GM04503 (cell line): ENCODE data around the gene TNKS2.

Source experiments
- DNase-seq: peaks from one replicate; pipeline ENCODE4 v3.0.0-alpha.2; 2012; ENCODE audit warnings: low read depth

Gene TNKS2

DNA sequence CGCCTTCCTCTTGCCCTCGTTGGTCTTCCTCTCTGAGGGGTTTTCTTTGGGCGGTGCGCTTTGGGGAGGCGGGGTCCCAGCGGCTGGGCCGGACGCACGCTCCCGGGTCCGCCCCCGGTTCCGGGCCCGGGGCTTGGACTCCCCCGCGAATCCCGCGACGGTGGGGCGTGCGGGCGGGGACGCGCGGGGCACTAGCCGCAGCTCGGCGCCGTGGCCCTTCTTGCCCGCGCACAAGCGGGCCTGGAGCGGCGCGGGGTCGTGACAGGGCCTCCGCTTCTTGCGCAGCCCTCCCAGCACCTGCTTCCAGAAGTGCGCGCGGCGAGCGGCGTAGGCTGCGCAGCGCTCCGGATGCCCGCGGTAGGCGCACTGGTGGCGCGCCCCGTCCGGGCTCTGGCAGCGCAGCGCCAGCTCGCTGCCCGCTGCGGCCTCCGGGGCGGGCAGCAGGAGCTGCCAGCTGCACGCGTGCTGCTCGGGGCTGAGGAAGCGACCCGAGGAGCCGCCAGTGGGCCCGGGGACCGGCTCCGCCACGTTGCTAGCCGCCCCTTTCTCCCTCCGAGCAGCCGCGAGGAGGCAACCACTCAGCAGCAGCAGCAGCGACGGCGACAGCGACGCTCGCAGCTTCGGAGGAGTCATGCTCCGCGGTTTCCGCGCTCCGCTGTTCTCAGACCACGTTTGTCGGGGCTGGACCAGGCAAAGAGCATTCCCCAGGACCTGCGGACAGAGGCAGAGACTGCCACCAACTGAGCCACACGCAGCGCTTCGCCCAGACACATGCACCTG is 110.3 kb downstream of the TNKS2 start:
- peak; percentile 21 for DNase-seq

DNA sequence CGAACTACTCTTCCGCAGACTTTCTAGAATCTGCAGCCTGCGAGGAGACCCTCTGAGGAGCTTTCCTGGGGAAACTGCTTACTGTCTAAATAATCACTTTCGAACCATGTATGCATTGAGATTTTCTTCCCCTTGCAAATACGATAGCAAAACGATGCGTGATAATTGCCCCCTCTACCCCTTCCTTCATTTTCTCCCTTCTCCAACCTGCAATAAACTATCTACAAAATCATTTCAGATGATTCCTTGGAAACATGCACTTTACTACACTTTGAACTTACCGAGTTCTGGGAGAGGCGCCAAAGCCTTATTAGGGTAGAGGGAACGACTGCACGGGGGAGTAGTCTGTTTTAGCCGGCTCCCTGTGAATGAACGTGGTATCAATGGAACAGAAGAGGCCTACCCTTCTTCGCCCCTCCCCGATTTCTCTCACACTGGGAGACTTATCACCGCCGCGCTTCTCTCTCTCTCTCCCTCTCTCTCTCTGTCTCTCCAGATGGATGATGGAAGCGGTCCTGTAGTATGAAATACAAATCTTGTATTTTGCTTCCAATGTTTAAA is 111.0 kb downstream of the TNKS2 start, which contains the start of gene FGFBP3:
Gene FGFBP3 (minus strand): TSS at position 370 of the 561 bp plus-strand sequence. CDS start 517 bp downstream, outside the sequence.
- no peak for DNase-seq

DNA sequence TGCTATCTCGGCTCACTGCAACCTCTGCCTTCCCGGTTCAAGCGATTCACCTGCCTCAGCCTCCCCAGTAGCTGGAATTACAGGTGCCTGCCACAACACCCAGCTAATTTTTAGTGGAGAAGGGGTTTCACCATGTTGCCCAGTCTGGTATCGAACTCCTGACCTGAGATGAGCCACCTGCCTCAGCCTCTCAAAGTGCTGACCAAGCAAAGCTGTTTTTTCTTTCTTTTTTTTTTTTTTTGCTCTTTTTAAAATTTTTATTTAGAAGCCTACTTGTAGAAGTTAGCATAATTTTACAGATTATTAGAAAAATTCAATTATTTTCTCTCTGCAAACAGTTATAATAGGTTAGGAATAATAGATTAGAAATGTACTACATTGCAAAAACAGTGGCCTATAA is 112.2 kb downstream of the TNKS2 start:
- no peak for DNase-seq
